GM23248 (cell line): ENCODE measurements around the gene CAMTA1. TPM values are rescaled to one million over a fixed set of nuclear protein-coding genes. Genes with fewer than 3 reads are reported as not detected.

Experiments
- DNase-seq: peaks from one replicate; pipeline ENCODE4 v3.0.0-alpha.2; 2015
- H2AFZ ChIP-seq: fragments of 200-600 bp; sonication (generic); 2 replicates; pipeline ENCODE4 v1.6.1; 2016; ENCODE audit warnings: antibody characterized with exemption
- H3F3A ChIP-seq: fragments of 200-600 bp; sonication (generic); 2 replicates; pipeline ENCODE4 v1.6.1; 2016; ENCODE audit warnings: mild to moderate bottlenecking, antibody characterized with exemption, mixed run types; ENCODE audit not compliant: insufficient read depth
- H3K27ac ChIP-seq: fragments of 200-600 bp; sonication (generic); 2 replicates; pipeline ENCODE4 v1.5.1; 2016; ENCODE audit warnings: mild to moderate bottlenecking
- H3K27me3 ChIP-seq: fragments of 200-600 bp; sonication (generic); replicated peaks from 2 replicates; pipeline ENCODE4 v1.6.1; 2016; ENCODE audit warnings: mild to moderate bottlenecking; ENCODE audit not compliant: insufficient read depth
- H3K36me3 ChIP-seq: fragments of 200-600 bp; sonication (generic); 2 replicates; pipeline ENCODE4 v1.6.1; 2016; ENCODE audit warnings: low read depth, mild to moderate bottlenecking
- H3K4me1 ChIP-seq: fragments of 200-600 bp; sonication (generic); 2 replicates; pipeline ENCODE4 v1.6.1; 2016; ENCODE audit warnings: mild to moderate bottlenecking; ENCODE audit not compliant: insufficient read depth
- H3K4me2 ChIP-seq: fragments of 200-600 bp; sonication (generic); one replicate; pipeline ENCODE4 v1.6.1; 2016; ENCODE audit warnings: mild to moderate bottlenecking; ENCODE audit not compliant: unreplicated experiment
- H3K4me3 ChIP-seq: fragments of 200-600 bp; sonication (generic); 2 replicates; pipeline ENCODE4 v1.5.1; 2016; ENCODE audit warnings: mild to moderate bottlenecking
- H3K79me2 ChIP-seq: fragments of 200-600 bp; sonication (generic); 2 replicates; pipeline ENCODE4 v1.6.1; 2016; ENCODE audit warnings: mild to moderate bottlenecking; ENCODE audit not compliant: insufficient read depth
- H3K9ac ChIP-seq: fragments of 200-600 bp; sonication (generic); 2 replicates; pipeline ENCODE4 v1.6.1; 2016; ENCODE audit warnings: mild to moderate bottlenecking
- H3K9me2 ChIP-seq: fragments of 200-600 bp; sonication (generic); 2 replicates; pipeline ENCODE4 v1.6.1; 2016; ENCODE audit warnings: mixed run types, mild to moderate bottlenecking, moderate library complexity; ENCODE audit not compliant: insufficient read depth
- H3K9me3 ChIP-seq: fragments of 200-600 bp; sonication (generic); one replicate; pipeline ENCODE4 v1.6.1; 2017; ENCODE audit warnings: low read depth
- H4K20me1 ChIP-seq: fragments of 200-600 bp; sonication (generic); 2 replicates; pipeline ENCODE4 v1.6.0; 2016; ENCODE audit not compliant: insufficient read depth
- EZH2 ChIP-seq: fragments of 200-600 bp; sonication (generic); IDR thresholded peaks from 2 replicates; pipeline ENCODE4 v1.6.1; 2018; ENCODE audit warnings: antibody characterized with exemption, mild to moderate bottlenecking; ENCODE audit not compliant: insufficient read depth, poor library complexity, severe bottlenecking
- EZH2phosphoT487 ChIP-seq: fragments of 200-600 bp; sonication (generic); IDR thresholded peaks from 2 replicates; pipeline ENCODE4 v1.6.1; 2018; ENCODE audit warnings: antibody characterized with exemption, moderate library complexity, mild to moderate bottlenecking, low read depth; ENCODE audit not compliant: insufficient read depth
- WGBS, 2 experiments: methylation state at CpG; one replicate each; pipeline ENCODE4 v1.1.6; 2015 to 2017; ENCODE audit warnings: low lambda C conversion rate in 2 of 2, low coverage in 1 of 2; ENCODE audit errors: missing lambda C conversion rate in 2 of 2; 5-methylcytosine and 5-hydroxymethylcytosine counted together
- in situ Hi-C: fragments of 300-500 bp; cut with MboI; formaldehyde crosslinking; loops from 2 replicates; pipeline ENCODE4 v1.15.0; 2020
- polyA plus RNA-seq: library from polyadenylated mRNA; unstranded; fragments of >200 nt; fragmentation: Nextera tagmentation; extraction: Ambion mirVana; gene quantifications from 2 replicates; pipeline ENCODE4 v1.2.1, GENCODE V29; 2016
- total RNA-seq: library from RNA; depleted of rRNA; stranded (reverse); fragments of >200 nt; shearing (Covaris generic); gene quantifications from 2 replicates; pipeline ENCODE4 v1.2.3, GENCODE V29; 2014

The CAMTA1 gene
- total and polyA plus RNA-seq, 2 experiments from 2014 or later: 50.1 to 165 TPM

GRCh38 chr1:7303554-7304317 is 518.5 kb downstream of the CAMTA1 start:
- Histone ChIP-seq H3F3A (peaks cover 26% of the 10 kb centered on the region), H3K27me3 (no peaks in the 10 kb centered on the region), H3K4me1 (peaks cover 29% of the 10 kb centered on the region), H2AFZ (no peak overlapping the region), H3K9me3 (no peaks in the 10 kb centered on the region), H3K4me2 (no peak overlapping the region), H3K4me3 (no peak overlapping the region), H4K20me1 (no peaks in the 10 kb centered on the region), H3K9ac (no peak overlapping the region), H3K79me2 (no peaks in the 10 kb centered on the region), H3K27ac (no peak overlapping the region), H3K36me3 (no peaks in the 10 kb centered on the region), H3K9me2 (no peaks in the 10 kb centered on the region)
- TF ChIP-seq EZH2phosphoT487 (no peak), EZH2 (no peak)
- 84 to 86% methylated on average over 8 of the region's 8 CpGs for WGBS, 2 experiments
- in situ Hi-C loops: no loop called here
- no peak for DNase-seq

- H3K27ac ChIP-seq: no peak overlapping the region; the same call in 1 of the 2 replicates
- H4K20me1 ChIP-seq: no peaks in the 10 kb centered on the region
- H3K9me3 ChIP-seq: no peaks in the 10 kb centered on the region
- no peak for TF ChIP-seq EZH2
- TF ChIP-seq EZH2phosphoT487: no peak
- H3F3A ChIP-seq: peaks cover 6% of the 10 kb centered on the region; the same call in 1 of the 2 replicates
- no peaks in the 10 kb centered on the region for H3K79me2 ChIP-seq
- peak overlapping the region; percentile 48 for H2AFZ ChIP-seq
- H3K4me3 ChIP-seq: no peak overlapping the region
- H3K9me2 ChIP-seq: no peaks in the 10 kb centered on the region
- DNase-seq: peak; percentile 14
- H3K4me1 ChIP-seq: peaks cover 16% of the 10 kb centered on the region; the same call in 1 of the 2 replicates
- no peaks in the 10 kb centered on the region for H3K36me3 ChIP-seq
- WGBS, 2 experiments: 58 to 69% methylated on average over 8 of the region's 8 CpGs
- H3K4me2 ChIP-seq: no peak overlapping the region
- no peak overlapping the region for H3K9ac ChIP-seq
- in situ Hi-C loops: no loop called here
- no peaks in the 10 kb centered on the region for H3K27me3 ChIP-seq
These were observed 527.9 kb downstream of the CAMTA1 start for GRCh38 chr1:7313081-7313546.

- no peaks in the 10 kb centered on the region for H3K9me3 ChIP-seq
- in situ Hi-C loops: no loop called here
- peaks cover 16% of the 10 kb centered on the region; the same call in 1 of the 2 replicates for H3K4me1 ChIP-seq
- WGBS, 2 experiments: 92 to 94% methylated on average over 5 of the region's 5 CpGs
- no peak for TF ChIP-seq EZH2
- no peak for TF ChIP-seq EZH2phosphoT487
- H3K9ac ChIP-seq: no peak overlapping the region
- H3K27ac ChIP-seq: no peak overlapping the region
- H3K79me2 ChIP-seq: no peaks in the 10 kb centered on the region
- no peaks in the 10 kb centered on the region for H3K36me3 ChIP-seq
- DNase-seq: no peak
- no peak overlapping the region for H3K4me3 ChIP-seq
- H4K20me1 ChIP-seq: no peaks in the 10 kb centered on the region
- no peaks in the 10 kb centered on the region for H3K27me3 ChIP-seq
- H3F3A ChIP-seq: peaks cover 6% of the 10 kb centered on the region; the same call in 1 of the 2 replicates
- no peak overlapping the region for H3K4me2 ChIP-seq
- no peaks in the 10 kb centered on the region for H3K9me2 ChIP-seq
- H2AFZ ChIP-seq: no peak overlapping the region
These were observed 528.6 kb downstream of the CAMTA1 start for GRCh38 chr1:7313826-7314225.

- no peaks in the 10 kb centered on the region for H4K20me1 ChIP-seq
- DNase-seq: peak; percentile 62
These were observed 530.1 kb downstream of the CAMTA1 start for GRCh38 chr1:7315316-7315715.

More at GRCh38 chr1:7315316-7315715, 530.1 kb downstream of the CAMTA1 start:
- Histone ChIP-seq H3K27me3 (no peaks in the 10 kb centered on the region), H3K4me1 (peaks cover 16% of the 10 kb centered on the region; the same call in 1 of the 2 replicates), H3K4me3 (no peak overlapping the region), H3K27ac (0 out of 2 replicates have a peak overlapping the region, but pooled peaks have one; percentile 2), H3K36me3 (no peaks in the 10 kb centered on the region), H3K9me2 (no peaks in the 10 kb centered on the region), H3F3A (peaks cover 6% of the 10 kb centered on the region; the same call in 1 of the 2 replicates), H3K4me2 (no peak overlapping the region), H3K9me3 (no peaks in the 10 kb centered on the region), H3K79me2 (no peaks in the 10 kb centered on the region), H2AFZ (no peak overlapping the region), H3K9ac (no peak overlapping the region)
- whole genome bisulfite sequencing, 2 experiments: 66 to 67% methylated on average over 4 of the region's 4 CpGs
- in situ Hi-C loops: no loop called here
- TF ChIP-seq EZH2phosphoT487: no peak
- no peak for TF ChIP-seq EZH2
